GM12801 (cell line): ENCODE data around the gene TRIM75.

Source experiments
- TF ChIP-seq, protein P1 (sequence below): IDR thresholded peaks from one replicate; pipeline ENCODE4 v1.5.1; 2011; ENCODE audit warnings: control low read depth; ENCODE audit not compliant: insufficient read length; ENCODE audit errors: extremely low read depth

The TRIM75 gene

DNA sequence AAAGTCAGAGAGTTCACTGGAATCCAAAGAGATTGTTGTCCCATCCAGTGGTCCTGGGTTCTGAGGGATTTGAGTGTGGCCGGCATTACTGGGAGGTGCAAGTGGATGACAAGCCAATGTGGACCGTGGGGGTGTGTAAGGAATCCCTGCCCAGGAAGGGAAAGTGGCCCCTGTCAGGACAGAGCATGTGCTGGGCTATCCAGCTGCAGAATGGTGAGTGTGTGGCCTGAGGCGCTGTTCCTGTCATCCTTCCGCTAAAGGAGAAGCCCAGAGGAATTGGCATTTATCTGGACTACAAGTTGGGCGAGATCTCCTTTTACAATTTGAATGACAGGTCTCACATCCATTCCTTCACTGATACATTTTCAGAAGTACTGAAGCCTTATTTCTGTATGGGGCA lies 42.3 kb upstream of the TRIM75 start:
- TF ChIP-seq, protein P1, sequence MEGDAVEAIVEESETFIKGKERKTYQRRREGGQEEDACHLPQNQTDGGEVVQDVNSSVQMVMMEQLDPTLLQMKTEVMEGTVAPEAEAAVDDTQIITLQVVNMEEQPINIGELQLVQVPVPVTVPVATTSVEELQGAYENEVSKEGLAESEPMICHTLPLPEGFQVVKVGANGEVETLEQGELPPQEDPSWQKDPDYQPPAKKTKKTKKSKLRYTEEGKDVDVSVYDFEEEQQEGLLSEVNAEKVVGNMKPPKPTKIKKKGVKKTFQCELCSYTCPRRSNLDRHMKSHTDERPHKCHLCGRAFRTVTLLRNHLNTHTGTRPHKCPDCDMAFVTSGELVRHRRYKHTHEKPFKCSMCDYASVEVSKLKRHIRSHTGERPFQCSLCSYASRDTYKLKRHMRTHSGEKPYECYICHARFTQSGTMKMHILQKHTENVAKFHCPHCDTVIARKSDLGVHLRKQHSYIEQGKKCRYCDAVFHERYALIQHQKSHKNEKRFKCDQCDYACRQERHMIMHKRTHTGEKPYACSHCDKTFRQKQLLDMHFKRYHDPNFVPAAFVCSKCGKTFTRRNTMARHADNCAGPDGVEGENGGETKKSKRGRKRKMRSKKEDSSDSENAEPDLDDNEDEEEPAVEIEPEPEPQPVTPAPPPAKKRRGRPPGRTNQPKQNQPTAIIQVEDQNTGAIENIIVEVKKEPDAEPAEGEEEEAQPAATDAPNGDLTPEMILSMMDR, result no peak

DNA sequence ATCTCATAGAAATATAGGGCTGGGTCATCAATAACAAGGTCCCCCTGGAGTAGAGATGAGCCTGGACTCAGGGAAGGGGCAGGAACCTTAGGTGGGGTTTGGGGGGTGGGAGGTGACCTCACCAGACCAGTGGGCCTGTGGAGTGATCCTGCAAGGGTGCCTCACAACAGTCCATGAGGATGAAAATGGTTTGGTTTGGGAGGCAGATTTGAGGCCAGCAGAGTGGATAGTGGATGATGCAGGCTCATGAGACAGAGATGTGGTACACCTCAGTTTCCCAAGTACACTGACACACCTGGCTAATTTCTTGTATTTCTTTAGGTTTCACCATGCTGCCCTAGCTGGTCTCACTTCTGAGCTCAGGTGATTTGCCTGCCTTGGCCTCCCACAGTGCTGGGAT lies 40.0 kb upstream of the TRIM75 start:
- TF ChIP-seq, protein P1, result no peak

DNA sequence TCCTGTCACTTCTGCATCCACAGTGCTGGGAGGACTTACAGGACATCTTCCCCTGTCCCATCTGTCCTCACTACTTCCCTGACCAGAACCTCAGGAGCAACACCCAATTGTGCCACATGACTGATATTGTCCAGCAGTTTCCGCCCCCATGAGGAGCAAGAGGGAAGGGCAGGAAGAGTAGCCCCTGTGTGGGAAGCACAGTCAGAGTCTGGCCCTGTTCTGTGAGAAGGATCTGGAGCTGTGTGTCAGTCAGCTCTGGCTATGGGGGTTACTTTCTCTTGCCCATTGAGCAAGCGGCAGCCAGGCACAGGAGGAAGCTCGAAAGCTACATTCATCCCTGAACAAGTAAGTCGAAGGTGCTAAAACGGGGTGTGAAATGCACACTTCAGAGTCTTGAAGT lies 36.7 kb upstream of the TRIM75 start:
- TF ChIP-seq, protein P1, result no peak

DNA sequence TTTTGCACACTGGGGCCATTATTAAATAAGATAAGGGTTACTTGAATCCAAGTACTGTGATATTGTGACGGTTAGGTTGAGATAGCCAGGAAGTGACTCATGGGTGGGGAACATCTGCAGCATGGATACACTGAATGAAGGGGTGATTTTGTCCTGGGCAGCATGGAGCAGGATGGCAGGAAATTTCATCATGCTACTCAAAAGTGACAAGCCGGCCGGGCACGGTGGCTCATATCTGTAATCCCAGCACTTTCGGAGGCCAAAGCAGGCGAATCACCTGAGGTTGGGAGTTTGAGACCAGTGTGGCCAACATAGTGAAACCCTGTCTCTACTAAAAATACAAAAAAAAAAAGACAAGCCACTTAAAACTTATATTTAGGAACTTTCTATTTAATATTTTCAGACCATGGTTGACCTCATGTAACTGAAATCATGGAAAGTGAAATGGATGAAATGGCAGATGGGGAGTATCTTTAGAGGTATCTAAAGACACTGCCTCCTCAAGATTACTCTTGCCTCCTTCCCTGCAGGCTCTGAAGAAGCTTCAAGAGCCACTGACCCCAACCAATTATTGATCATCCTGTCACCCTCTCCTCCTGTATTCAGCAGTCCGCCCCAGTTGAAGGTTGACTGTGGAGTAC lies 25.8 kb upstream of the TRIM75 start:
- TF ChIP-seq, protein P1, result no peak

DNA sequence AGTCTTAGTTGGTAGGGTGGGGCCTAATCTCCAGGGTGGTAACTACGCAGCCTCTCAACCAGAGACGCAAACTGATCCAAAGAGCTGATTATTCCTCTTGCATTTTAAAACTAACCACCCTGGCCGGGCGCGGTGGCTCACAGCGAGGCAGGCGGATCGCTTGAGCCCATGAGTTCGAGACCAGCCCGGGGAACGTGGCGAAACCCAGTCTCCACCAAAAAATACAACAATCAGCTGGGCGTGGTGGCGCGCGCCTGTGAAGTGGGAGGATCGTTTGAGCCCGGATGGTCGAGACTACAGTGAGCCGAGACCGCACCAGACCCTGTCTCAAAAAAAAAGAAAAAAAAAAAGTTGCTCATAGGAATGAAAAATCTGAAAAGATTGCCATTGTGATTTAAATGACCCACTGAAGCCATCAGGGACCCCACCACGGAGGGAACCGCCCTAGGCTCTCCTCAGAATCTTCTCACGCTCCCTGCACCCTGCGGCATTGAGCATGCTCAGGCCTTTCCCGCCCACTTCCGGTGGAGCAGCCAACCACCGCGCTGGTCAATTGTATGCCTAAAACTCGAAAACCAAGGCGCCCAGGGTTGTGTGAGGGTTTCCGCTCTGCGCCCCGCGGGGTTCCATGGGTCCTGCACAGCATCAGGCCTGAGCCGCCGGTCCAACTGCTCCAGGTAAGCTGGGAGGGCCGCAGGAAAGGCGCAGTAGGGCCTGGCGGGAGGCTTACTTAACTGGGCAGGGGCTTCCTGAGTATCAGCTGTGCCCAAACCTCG lies 22.0 kb upstream of the TRIM75 start, which contains the start of gene TRIM60:
Gene TRIM60 (plus strand): TSS at position 564 of the 776 bp plus-strand sequence. CDS start 8,074 bp downstream, outside the sequence.
- TF ChIP-seq, protein P1, result no peak

DNA sequence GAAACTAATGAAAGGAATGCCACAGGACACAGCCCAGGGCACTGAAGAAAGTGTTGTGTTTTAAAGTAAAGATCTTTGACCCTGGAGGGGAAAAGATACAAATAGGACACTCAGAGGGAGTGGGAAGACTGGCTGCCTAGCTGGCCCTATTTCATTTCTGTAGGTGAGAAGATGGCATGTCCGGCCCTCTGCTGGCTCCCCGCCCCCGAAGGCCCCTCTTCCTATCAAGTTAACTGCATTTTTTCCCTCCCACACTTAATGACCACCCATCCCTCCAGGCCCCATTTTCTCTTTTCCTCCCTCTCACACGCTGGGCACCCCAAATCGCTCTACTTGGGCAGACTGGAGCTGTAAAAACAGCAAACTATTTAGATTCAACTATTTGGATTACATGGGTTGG lies 5.5 kb upstream of the TRIM75 start:
- TF ChIP-seq, protein P1, result no peak

DNA sequence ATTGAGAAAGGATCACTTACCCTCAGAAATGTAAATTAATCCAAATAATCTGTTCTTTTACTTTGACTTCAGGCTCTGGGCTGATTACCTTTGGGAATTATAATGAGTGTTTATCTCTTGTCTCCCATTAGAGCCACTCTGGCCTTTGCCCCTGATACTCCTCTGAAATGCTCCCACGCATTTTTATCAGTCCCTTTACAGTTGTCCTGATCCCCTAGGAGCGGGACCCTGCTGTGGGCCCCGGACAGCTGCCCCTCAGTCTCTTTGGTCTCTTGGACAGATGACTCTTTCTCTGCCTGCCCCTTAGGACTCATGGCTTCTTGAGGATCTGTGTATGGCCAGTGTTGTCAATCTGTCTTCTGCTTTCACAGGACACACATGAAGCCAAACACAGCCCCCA lies 1.0 kb upstream of the TRIM75 start:
- TF ChIP-seq, protein P1, result no peak
